Fibroblast of pulmonary artery (primary cell): ENCODE results near the gene EXOC1L.

ENCODE experiments used
- DNase-seq: peaks from one replicate; pipeline ENCODE4 v3.0.0-alpha.2; 2010; ENCODE audit warnings: low read depth
- H3K4me3 ChIP-seq: replicated peaks from 2 replicates; pipeline ENCODE4 v1.5.1; 2011; ENCODE audit warnings: low read depth, mild to moderate bottlenecking, control low read depth, low read length, moderate library complexity
- TF ChIP-seq, protein P1 (sequence below): IDR thresholded peaks from 2 replicates; pipeline ENCODE4 v1.5.1; 2011; ENCODE audit warnings: mild to moderate bottlenecking, control low read depth, low read length, inconsistent platforms; ENCODE audit errors: missing control alignments

EXOC1L gene

GRCh38 chr4:55849724-55850123 is 30.1 kb downstream of the EXOC1L start:
- TF ChIP-seq, protein P1, sequence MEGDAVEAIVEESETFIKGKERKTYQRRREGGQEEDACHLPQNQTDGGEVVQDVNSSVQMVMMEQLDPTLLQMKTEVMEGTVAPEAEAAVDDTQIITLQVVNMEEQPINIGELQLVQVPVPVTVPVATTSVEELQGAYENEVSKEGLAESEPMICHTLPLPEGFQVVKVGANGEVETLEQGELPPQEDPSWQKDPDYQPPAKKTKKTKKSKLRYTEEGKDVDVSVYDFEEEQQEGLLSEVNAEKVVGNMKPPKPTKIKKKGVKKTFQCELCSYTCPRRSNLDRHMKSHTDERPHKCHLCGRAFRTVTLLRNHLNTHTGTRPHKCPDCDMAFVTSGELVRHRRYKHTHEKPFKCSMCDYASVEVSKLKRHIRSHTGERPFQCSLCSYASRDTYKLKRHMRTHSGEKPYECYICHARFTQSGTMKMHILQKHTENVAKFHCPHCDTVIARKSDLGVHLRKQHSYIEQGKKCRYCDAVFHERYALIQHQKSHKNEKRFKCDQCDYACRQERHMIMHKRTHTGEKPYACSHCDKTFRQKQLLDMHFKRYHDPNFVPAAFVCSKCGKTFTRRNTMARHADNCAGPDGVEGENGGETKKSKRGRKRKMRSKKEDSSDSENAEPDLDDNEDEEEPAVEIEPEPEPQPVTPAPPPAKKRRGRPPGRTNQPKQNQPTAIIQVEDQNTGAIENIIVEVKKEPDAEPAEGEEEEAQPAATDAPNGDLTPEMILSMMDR = no peak
- DNase-seq = no peak
- H3K4me3 ChIP-seq = no peak overlapping the region

GRCh38 chr4:55851885-55852284 is 32.3 kb downstream of the EXOC1L start:
- no peak for DNase-seq
- no peak overlapping the region for H3K4me3 ChIP-seq
- TF ChIP-seq, protein P1 = no peak

GRCh38 chr4:55853484-55854046 is 34.0 kb downstream of the EXOC1L start, which contains the start of gene EXOC1:
Gene EXOC1 (plus strand): TSS chr4:55853648. CDS start chr4:55858324, 4,676 bp downstream.
- TF ChIP-seq, protein P1 = no peak
- peak; percentile 96 for DNase-seq
- peak within 1 kb of the TSS; percentile 83 for H3K4me3 ChIP-seq

- no peak for DNase-seq
- TF ChIP-seq, protein P1 = no peak
- peak overlapping the region; percentile 83 for H3K4me3 ChIP-seq
These were observed 34.5 kb downstream of the EXOC1L start for GRCh38 chr4:55854129-55854528.

- DNase-seq = no peak
- TF ChIP-seq, protein P1 = no peak
- H3K4me3 ChIP-seq = no peak overlapping the region
These were observed 38.0 kb downstream of the EXOC1L start for GRCh38 chr4:55857586-55857985.

DNA sequence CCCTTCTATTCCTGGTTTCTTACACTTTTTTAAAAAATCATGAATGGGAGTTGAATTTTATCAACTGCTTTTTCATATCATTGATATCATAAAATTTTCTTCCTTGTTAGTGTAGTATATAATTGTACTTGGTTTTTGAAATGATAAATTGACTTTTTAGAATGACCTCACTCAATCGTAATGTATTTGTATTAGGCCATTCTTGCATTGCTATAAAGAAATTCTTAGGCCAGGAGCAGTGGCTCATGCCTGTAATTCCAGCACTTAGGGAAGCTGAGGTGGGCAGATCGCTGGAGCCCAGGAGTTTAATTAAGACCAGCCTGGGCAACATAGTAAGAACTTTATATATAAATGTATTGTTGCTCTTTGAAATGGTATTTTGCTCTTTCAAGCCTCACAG is 40.1 kb downstream of the EXOC1L start:
- TF ChIP-seq, protein P1 = no peak
- DNase-seq = no peak
- H3K4me3 ChIP-seq = no peak overlapping the region

DNA sequence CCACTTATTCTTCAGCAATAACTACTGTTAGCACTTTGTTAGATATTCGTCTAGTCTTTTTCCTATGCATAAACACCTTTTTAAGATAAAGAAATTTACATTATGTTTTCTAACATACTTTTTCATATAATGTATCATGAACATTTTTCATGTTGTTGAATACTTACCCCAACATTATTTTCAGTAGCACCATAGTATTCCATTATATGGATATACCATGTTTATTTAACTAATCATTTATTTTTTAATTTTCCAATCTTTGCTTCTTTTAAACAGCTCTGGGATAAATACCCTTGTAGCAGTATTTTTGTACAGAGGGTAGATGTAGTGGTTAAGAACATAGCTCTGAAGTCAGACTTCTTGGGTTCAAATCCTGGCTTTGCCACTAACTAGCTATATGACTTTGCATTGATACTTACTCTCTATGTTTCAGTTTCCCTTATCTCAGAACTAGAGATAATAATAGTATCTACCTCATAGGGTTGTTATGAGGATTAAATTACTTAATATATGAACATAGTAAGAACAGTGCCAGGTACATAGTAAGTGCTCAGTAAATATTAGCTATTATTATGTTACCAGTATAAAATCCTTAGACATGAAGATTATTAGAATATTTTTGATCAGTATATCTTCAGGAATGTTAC is 45.1 kb downstream of the EXOC1L start:
- H3K4me3 ChIP-seq = no peak overlapping the region
- TF ChIP-seq, protein P1 = no peak
- no peak for DNase-seq
